Caco-2 (cell line): ENCODE data around the gene C1QTNF12. TPM values are rescaled to one million over a fixed set of nuclear protein-coding genes. Genes with fewer than 3 reads are reported as not detected.

ENCODE experiments used
- BruUV-seq: library from RNA; stranded (reverse); fragments of 400-500 nt; replicated peaks from 2 replicates; lab custom pipeline; 2021; lab: Mats Ljungman, UMichigan
- CTCF ChIA-PET: fragments of 300-600 bp; sonication (Branson Sonifier 250); formaldehyde crosslinking; loops from one replicate; lab custom pipeline; 2022; ENCODE audit warnings: antibody characterized with exemption; lab: Charles Lee
- POLR2A ChIA-PET: fragments of 300-600 bp; sonication (Branson Sonifier 250); formaldehyde crosslinking; loops from one replicate; lab custom pipeline; 2022; ENCODE audit warnings: antibody characterized with exemption; lab: Charles Lee
- DNase-seq, 2 experiments: peaks; one replicate each; pipeline versions ENCODE4 v3.0.0 to v3.0.0-alpha.2; 2020 to 2022
- H3K27me3 ChIP-seq: replicated peaks from 2 replicates; pipeline ENCODE4 v1.6.0; 2011; ENCODE audit warnings: low read length; ENCODE audit not compliant: control insufficient read depth, insufficient read depth
- H3K36me3 ChIP-seq: 2 replicates; pipeline ENCODE4 v1.5.1; 2011; ENCODE audit warnings: low read length; ENCODE audit not compliant: control insufficient read depth, insufficient read depth
- H3K4me1 ChIP-seq: fragments of 250-450 bp; sonication (Bioruptor Pico); 2 replicates; pipeline ENCODE4 v1.5.1; 2020; ENCODE audit warnings: mild to moderate bottlenecking
- H3K4me3 ChIP-seq: 2 replicates; pipeline ENCODE4 v1.5.1; 2011; ENCODE audit warnings: low read depth, mild to moderate bottlenecking, control low read depth, low read length
- H3K9me3 ChIP-seq: fragments of 250-450 bp; sonication (Bioruptor Pico); 2 replicates; pipeline ENCODE4 v1.5.1; 2020; ENCODE audit warnings: mild to moderate bottlenecking, moderate library complexity
- H3K27ac Mint-ChIP-seq: one replicate; pipeline ENCODE4 v1.8.0; 2022; ENCODE audit warnings: mixed read lengths; ENCODE audit not compliant: unreplicated experiment
- H3K27me3 Mint-ChIP-seq: one replicate; pipeline ENCODE4 v1.8.0; 2022; ENCODE audit warnings: mixed read lengths; ENCODE audit not compliant: insufficient read depth, unreplicated experiment
- H3K36me3 Mint-ChIP-seq: one replicate; pipeline ENCODE4 v1.8.0; 2022; ENCODE audit warnings: mild to moderate bottlenecking, mixed read lengths; ENCODE audit not compliant: insufficient read depth, unreplicated experiment
- H3K4me1 Mint-ChIP-seq: one replicate; pipeline ENCODE4 v1.8.0; 2022; ENCODE audit warnings: low read depth, mixed read lengths; ENCODE audit not compliant: unreplicated experiment
- H3K4me3 Mint-ChIP-seq: one replicate; pipeline ENCODE4 v1.8.0; 2022; ENCODE audit warnings: mild to moderate bottlenecking, moderate library complexity, mixed read lengths; ENCODE audit not compliant: unreplicated experiment
- H3K9me3 Mint-ChIP-seq: one replicate; pipeline ENCODE4 v1.8.0; 2022; ENCODE audit warnings: mixed read lengths; ENCODE audit not compliant: unreplicated experiment
- CTCF ChIP-seq, 2 experiments: fragments of 200-600 bp in 1 of 2; IDR thresholded peaks; 1 replicate in 1 of 2; 2 replicates in 1 of 2; pipeline versions ENCODE4 v1.5.1 to v1.8.0; 2011 to 2022; ENCODE audit warnings: antibody characterized with exemption in 1 of 2, control low read depth in 1 of 2, inconsistent platforms in 1 of 2, low read depth in 1 of 2, low read length in 1 of 2, mild to moderate bottlenecking in 1 of 2, moderate library complexity in 1 of 2; ENCODE audit not compliant: insufficient read depth in 1 of 2, severe bottlenecking in 1 of 2, unreplicated experiment in 1 of 2
- intact Hi-C: fragments of 100-400 bp; cut with micrococcal nuclease; formaldehyde crosslinking; loops from one replicate; pipeline ENCODE4 v1.10.0; 2022; ENCODE audit not compliant: unreplicated experiment
- total RNA-seq: library from RNA; stranded (reverse); gene quantifications from 2 replicates; pipeline ENCODE4 v1.2.3, GENCODE V29; 2022

Gene C1QTNF12
- total RNA-seq, 1 experiment from 2014 or later, result 3.7 TPM

- Mint-ChIP-seq H3K27ac (peak overlapping the region; percentile 55), H3K4me3 (peak overlapping the region; percentile 45), H3K4me1 (no peaks in the 10 kb centered on the region), H3K27me3 (peaks cover 3% of the 10 kb centered on the region), H3K36me3 (peaks cover 14% of the 10 kb centered on the region), H3K9me3 (peaks cover 8% of the 10 kb centered on the region)
- Histone ChIP-seq H3K36me3 (no peaks in the 10 kb centered on the region), H3K4me1 (no peaks in the 10 kb centered on the region; the same call in 1 of the 2 replicates), H3K4me3 (no peak overlapping the region), H3K27me3 (no peaks in the 10 kb centered on the region), H3K9me3 (no peaks in the 10 kb centered on the region)
- intact Hi-C loops, result loop anchor here (2.0 kb wide), 1 partner anchor 305 kb away; no protein-coding TSS in a partner anchor
- DNase-seq, result peak; percentile 65 to 75
- ChIA-PET CTCF (no interaction called here), POLR2A (interaction anchor here (0.5 kb wide), 1 partner anchor 270 kb away, joined by 4 read pairs; the partner anchor contains the start of gene AGRN)
- BruUV-seq, result no TSS peak
- peak; percentile 45 to 55 for TF ChIP-seq CTCF (IDR thresholded peaks at IDR 0.05; ENCODE audit: insufficient read depth in 1 of 2, low read depth in 1 of 2, low read length in 1 of 2, severe bottlenecking in 1 of 2, unreplicated experiment in 1 of 2)
Measured at GRCh38 chr1:1290238-1290731, 43.8 kb upstream of the C1QTNF12 start.

DNA sequence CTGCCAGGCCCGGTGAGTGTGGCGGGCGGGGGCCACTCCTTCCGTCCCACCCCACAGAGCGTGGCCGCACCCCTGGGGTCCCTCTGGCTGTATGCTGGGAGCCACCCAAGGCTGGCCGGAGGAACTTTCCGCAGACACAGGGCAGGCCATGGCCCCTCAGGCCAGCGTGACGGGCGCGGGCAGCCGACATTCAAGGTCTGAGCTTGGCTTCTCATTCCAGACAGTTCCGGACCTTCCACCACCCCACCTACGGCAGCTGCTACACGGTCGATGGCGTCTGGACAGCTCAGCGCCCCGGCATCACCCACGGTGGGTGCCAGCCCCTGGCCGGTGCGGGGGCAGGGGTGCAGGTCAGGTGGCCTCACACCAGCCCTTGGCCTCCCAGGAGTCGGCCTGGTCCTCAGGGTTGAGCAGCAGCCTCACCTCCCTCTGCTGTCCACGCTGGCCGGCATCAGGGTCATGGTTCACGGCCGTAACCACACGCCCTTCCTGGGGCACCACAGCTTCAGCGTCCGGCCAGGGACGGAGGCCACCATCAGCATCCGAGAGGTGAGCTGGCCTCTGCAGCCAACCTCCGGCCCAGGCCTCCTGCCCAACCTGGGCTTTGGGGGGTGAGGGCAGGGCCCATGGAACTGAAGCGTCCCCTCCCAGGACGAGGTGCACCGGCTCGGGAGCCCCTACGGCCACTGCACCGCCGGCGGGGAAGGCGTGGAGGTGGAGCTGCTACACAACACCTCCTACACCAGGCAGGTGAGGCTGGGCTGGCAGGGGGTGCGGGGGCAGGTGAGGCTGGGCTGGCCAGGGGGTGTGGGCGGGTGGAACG is 41.0 kb upstream of the C1QTNF12 start:
- H3K36me3 ChIP-seq, result no peaks in the 10 kb centered on the region
- no peak overlapping the region for H3K4me3 ChIP-seq
- no peaks in the 10 kb centered on the region for H3K27me3 ChIP-seq
- intact Hi-C loops, result no loop called here
- Mint-ChIP-seq H3K4me3 (no peak overlapping the region), H3K27me3 (peaks cover 3% of the 10 kb centered on the region), H3K27ac (no peak overlapping the region), H3K4me1 (no peaks in the 10 kb centered on the region), H3K36me3 (peaks cover 14% of the 10 kb centered on the region), H3K9me3 (peaks cover 8% of the 10 kb centered on the region)
- CTCF ChIA-PET, result interaction anchor here (0.6 kb wide), 1 partner anchor 171 kb away, joined by 4 read pairs; no protein-coding TSS in a partner anchor
- POLR2A ChIA-PET, result no interaction called here
- H3K4me1 ChIP-seq, result no peaks in the 10 kb centered on the region; the same call in 1 of the 2 replicates
- no peak for TF ChIP-seq CTCF (IDR thresholded peaks at IDR 0.05; ENCODE audit: insufficient read depth in 1 of 2, low read depth in 1 of 2, low read length in 1 of 2, severe bottlenecking in 1 of 2, unreplicated experiment in 1 of 2)
- DNase-seq, result no peak
- H3K9me3 ChIP-seq, result no peaks in the 10 kb centered on the region
- no TSS peak for BruUV-seq

GRCh38 chr1:1286313-1287261 is 40.1 kb upstream of the C1QTNF12 start:
- no peak for TF ChIP-seq CTCF (IDR thresholded peaks at IDR 0.05; ENCODE audit: insufficient read depth in 1 of 2, low read depth in 1 of 2, low read length in 1 of 2, severe bottlenecking in 1 of 2, unreplicated experiment in 1 of 2)
- no peak for DNase-seq
- Histone ChIP-seq H3K9me3 (no peaks in the 10 kb centered on the region), H3K4me3 (no peak overlapping the region), H3K4me1 (no peaks in the 10 kb centered on the region; the same call in 1 of the 2 replicates), H3K27me3 (no peaks in the 10 kb centered on the region), H3K36me3 (no peaks in the 10 kb centered on the region)
- intact Hi-C loops, result no loop called here
- no TSS peak for BruUV-seq
- Mint-ChIP-seq H3K4me3 (no peak overlapping the region), H3K27ac (no peak overlapping the region), H3K9me3 (peaks cover 8% of the 10 kb centered on the region), H3K36me3 (peaks cover 9% of the 10 kb centered on the region), H3K27me3 (peaks cover 3% of the 10 kb centered on the region), H3K4me1 (no peaks in the 10 kb centered on the region)
- ChIA-PET POLR2A (no interaction called here), CTCF (no interaction called here)
